HCT116 (cell line): ENCODE results near the gene PNRC2. TPM values are rescaled to one million over a fixed set of nuclear protein-coding genes. Genes with fewer than 3 reads are reported as not detected.
A peak's percentile ranks its signal among the peaks of the same experiment; 100 is the strongest.

Experiments
- ATAC-seq: fragments of 200-7000 bp; cut with Tn5 transposase; 2 replicates; pipeline ENCODE4 v1.9.1; 2020; ENCODE audit warnings: mild to moderate bottlenecking, moderate library complexity
- BruUV-seq: library from RNA; stranded (reverse); fragments of 400-500 nt; replicated peaks from 2 replicates; lab custom pipeline; 2021; lab: Mats Ljungman, UMichigan
- CTCF ChIA-PET: fragments of 300-600 bp; sonication (Branson Sonifier 250); formaldehyde crosslinking; loops from one replicate; lab custom pipeline; 2021; ENCODE audit warnings: antibody characterized with exemption; lab: Charles Lee
- POLR2A ChIA-PET: fragments of 300-600, 350-600 bp; sonication (Branson Sonifier 250); formaldehyde crosslinking; loops from one replicate; lab custom pipeline; 2021; ENCODE audit warnings: antibody characterized with exemption; lab: Charles Lee
- RAD21 ChIA-PET, 2 experiments: fragments of 300-600 bp; sonication (Branson Sonifier 250); formaldehyde crosslinking; loops; one replicate each; lab custom pipeline; 2023; ENCODE audit warnings: low total read pairs in 2 of 2; ENCODE audit not compliant: uncharacterized antibody in 2 of 2, unreplicated experiment in 2 of 2, low non-redundant PET in 1 of 2; lab: Charles Lee
- DNase-seq: peaks from one replicate; pipeline ENCODE4 v3.0.0-alpha.2; 2010; ENCODE audit warnings: low read depth, low spot score
- H2AFZ ChIP-seq: fragments of 200-600 bp; shearing (Covaris generic), sonication (generic); 2 replicates; pipeline ENCODE4 v1.6.1; 2017; ENCODE audit warnings: low read depth, mixed run types, mixed read lengths, antibody characterized with exemption, low read length; ENCODE audit not compliant: poor library complexity, severe bottlenecking
- H3K27ac ChIP-seq: 2 replicates; pipeline ENCODE4 v1.5.1; 2012; ENCODE audit warnings: low read depth, low read length
- H3K27me3 ChIP-seq: fragments of 200-600 bp; sonication (generic); 2 replicates; pipeline ENCODE4 v1.6.1; 2016; ENCODE audit warnings: mixed run types, low read length, mixed read lengths; ENCODE audit not compliant: insufficient read depth
- H3K36me3 ChIP-seq, 2 experiments: fragments of 200-500 bp in 1 of 2; fragments of 200-600 bp in 1 of 2; sonication (Bioruptor generic) in 1 of 2; sonication (generic) in 1 of 2; 2 replicates each; pipeline versions ENCODE4 v1.5.1 to v1.6.1; 2014 to 2016; ENCODE audit warnings: low read length in 2 of 2, inconsistent platforms in 1 of 2, mixed read lengths in 1 of 2, mixed run types in 1 of 2; ENCODE audit not compliant: insufficient read depth in 2 of 2, control insufficient read depth in 1 of 2
- H3K4me1 ChIP-seq, 2 experiments: fragments of 200-600 bp in 1 of 2; sonication (generic) in 1 of 2; 2 replicates each; pipeline versions ENCODE4 v1.5.1 to v1.6.1; 2012 to 2017; ENCODE audit warnings: low read length in 2 of 2, inconsistent platforms in 1 of 2, mild to moderate bottlenecking in 1 of 2, mixed read lengths in 1 of 2, mixed run types in 1 of 2, moderate library complexity in 1 of 2; ENCODE audit not compliant: insufficient read depth in 2 of 2, control insufficient read depth in 1 of 2
- H3K4me2 ChIP-seq: fragments of 200-600 bp; sonication (generic); 2 replicates; pipeline ENCODE4 v1.6.1; 2017; ENCODE audit warnings: mixed run types, low read length, mixed read lengths
- H3K4me3 ChIP-seq, 2 experiments: fragments of 200-600 bp in 1 of 2; sonication (generic) in 1 of 2; replicated peaks in 1 of 2; 2 replicates each; pipeline ENCODE4 v1.5.1; 2011 to 2016; ENCODE audit warnings: low read length in 2 of 2, control low read depth in 1 of 2, low read depth in 1 of 2, mild to moderate bottlenecking in 1 of 2, mixed read lengths in 1 of 2, mixed run types in 1 of 2
- H3K79me2 ChIP-seq: fragments of 200-600 bp; sonication (generic); 2 replicates; pipeline ENCODE4 v1.6.1; 2017; ENCODE audit warnings: mild to moderate bottlenecking, mixed run types, low read length, moderate library complexity, mixed read lengths; ENCODE audit not compliant: insufficient read depth
- H3K9ac ChIP-seq: fragments of 200-600 bp; sonication (generic); 2 replicates; pipeline ENCODE4 v1.6.1; 2016; ENCODE audit warnings: low read length, mixed read lengths
- H3K9me2 ChIP-seq: fragments of 200-600 bp; sonication (generic), shearing (Covaris generic); 2 replicates; pipeline ENCODE4 v1.6.1; 2017; ENCODE audit warnings: mixed run types, mild to moderate bottlenecking, moderate library complexity; ENCODE audit not compliant: insufficient read depth
- H3K9me3 ChIP-seq, 2 experiments: fragments of 200-500 bp in 1 of 2; fragments of 200-600 bp in 1 of 2; sonication (Bioruptor generic) in 1 of 2; sonication (generic) in 1 of 2; 2 replicates each; pipeline ENCODE4 v1.6.1; 2014 to 2017; ENCODE audit warnings: low read length in 2 of 2, mixed read lengths in 2 of 2, inconsistent platforms in 1 of 2, low read depth in 1 of 2, mild to moderate bottlenecking in 1 of 2, mixed run types in 1 of 2, moderate library complexity in 1 of 2; ENCODE audit not compliant: control insufficient read depth in 1 of 2, insufficient read depth in 1 of 2
- H4K20me1 ChIP-seq: fragments of 200-600 bp; sonication (generic), shearing (Covaris generic); 2 replicates; pipeline ENCODE4 v1.6.1; 2017; ENCODE audit warnings: mixed run types, mild to moderate bottlenecking, moderate library complexity; ENCODE audit not compliant: insufficient read depth
- CTCF ChIP-seq, 3 experiments: fragments of 200-600 bp in 1 of 3; sonication (generic) in 1 of 3; IDR thresholded peaks in 2 of 3; conservative IDR thresholded peaks in 1 of 3; 2 replicates each; pipeline ENCODE4 v1.5.1; 2012 to 2017; ENCODE audit warnings: low read depth in 2 of 3, low read length in 2 of 3, antibody characterized with exemption in 1 of 3, borderline replicate concordance in 1 of 3, control low read depth in 1 of 3, mild to moderate bottlenecking in 1 of 3, mixed read lengths in 1 of 3, mixed run types in 1 of 3, moderate library complexity in 1 of 3; ENCODE audit not compliant: insufficient read depth in 1 of 3
- EZH2 ChIP-seq: fragments of 200-600 bp; sonication (generic); IDR thresholded peaks from 2 replicates; pipeline ENCODE4 v1.6.1; 2017; ENCODE audit warnings: antibody characterized with exemption, mixed run types
- RAD21 ChIP-seq: IDR thresholded peaks from 2 replicates; pipeline ENCODE4 v1.6.1; 2012; ENCODE audit warnings: low read depth, mild to moderate bottlenecking
- SP1 ChIP-seq: IDR thresholded peaks from 2 replicates; pipeline ENCODE4 v1.6.1; 2012; ENCODE audit warnings: low read depth
- ZBTB33 ChIP-seq: IDR thresholded peaks from 2 replicates; pipeline ENCODE4 v1.6.1; 2011; ENCODE audit warnings: mild to moderate bottlenecking, low read length, moderate library complexity; ENCODE audit not compliant: insufficient replicate concordance; ENCODE audit errors: extremely low read depth
- ZNF274 ChIP-seq: fragments of 200-500 bp; sonication (Bioruptor generic); IDR thresholded peaks from 2 replicates; pipeline ENCODE4 v1.6.1; 2014; ENCODE audit warnings: mild to moderate bottlenecking, low read depth, low read length, inconsistent platforms
- intact Hi-C: fragments of 100-400 bp; cut with micrococcal nuclease; formaldehyde crosslinking; loops from 2 replicates; pipeline ENCODE4 v1.10.0; 2022
- total RNA-seq: library from RNA; stranded (reverse); gene quantifications from one replicate; pipeline ENCODE4 v1.2.1, GENCODE V29; 2021; ENCODE audit not compliant: unreplicated experiment

The PNRC2 gene
- total RNA-seq, 1 experiment from 2014 or later: 92.1 TPM

GRCh38 chr1:23964235-23964668, 4.6 kb downstream of the PNRC2 start:
- no peaks in the 10 kb centered on the region for H3K27me3 ChIP-seq
- peaks cover 3 to 6% of the 10 kb centered on the region in 2 experiments; a peak in 3 of 4 replicates for H3K4me1 ChIP-seq
- POLR2A ChIA-PET: interaction anchor here (0.6 to 1.4 kb wide), 3 partner anchors 12 to 175 kb away, joined by 3 to 6 read pairs (median 5); partner anchors contain the start of gene SRSF10
- CTCF ChIA-PET: interaction anchor here (1.0 kb wide), 1 partner anchor 17 kb away, joined by 3 read pairs; no protein-coding TSS in a partner anchor
- DNase-seq (no peak), ATAC-seq (no peak)
- peaks cover 74% of the 10 kb centered on the region for H3K79me2 ChIP-seq
- no peak overlapping the region for H3K4me3 ChIP-seq
- TF ChIP-seq ZBTB33: no peak
- TF ChIP-seq SP1: 0 out of 2 replicates have a peak, but pooled peaks have one; percentile 3
- TF ChIP-seq RAD21: no peak
- no peak for TF ChIP-seq EZH2
- no peak for TF ChIP-seq CTCF (IDR thresholded peaks at IDR 0.05 in 2 of 3, conservative IDR thresholded peaks at IDR 0.05 in 1 of 3; ENCODE audit: borderline replicate concordance in 1 of 3, insufficient read depth in 1 of 3, low read depth in 2 of 3, low read length in 2 of 3)
- no peak for TF ChIP-seq ZNF274
- no peak overlapping the region for H3K4me2 ChIP-seq
- H3K9me3 ChIP-seq: no peaks in the 10 kb centered on the region
- intact Hi-C loops: no loop called here
- H3K36me3 ChIP-seq: peaks cover 28 to 38% of the 10 kb centered on the region in 2 experiments
- RAD21 ChIA-PET: no interaction called here
- H3K27ac ChIP-seq: peak overlapping the region; percentile 16; the same call in 1 of the 2 replicates
- H3K9me2 ChIP-seq: no peaks in the 10 kb centered on the region
- no TSS peak for BruUV-seq
- no peak overlapping the region for H2AFZ ChIP-seq
- H3K9ac ChIP-seq: no peak overlapping the region
- H4K20me1 ChIP-seq: no peaks in the 10 kb centered on the region; the same call in 1 of the 2 replicates
